Right cardiac atrium (tissue), 5 donors: ENCODE data around the gene AFF2. TPM values are rescaled to one million over a fixed set of nuclear protein-coding genes. Genes with fewer than 3 reads are reported as not detected.
A peak's percentile ranks its signal among the peaks of the same experiment; 100 is the strongest.

Experiments
- ATAC-seq, 2 donors: fragments of 200-7000 bp; cut with Tn5 transposase; one replicate each; pipeline versions ENCODE4 v1.8.0 to v1.9.1; 2020; ENCODE audit warnings: moderate library complexity in 2 of 2, mild to moderate bottlenecking in 1 of 2
- DNase-seq, 3 donors: peaks; one replicate each; pipeline ENCODE4 v3.0.0-alpha.2; 2020
- H3K27ac ChIP-seq: one replicate; pipeline ENCODE4 v1.5.1; 2013; ENCODE audit warnings: mild to moderate bottlenecking, low read length, control low read depth, moderate library complexity
- H3K27me3 ChIP-seq: one replicate; pipeline ENCODE4 v1.6.1; 2013; ENCODE audit not compliant: control insufficient read depth, insufficient read depth
- H3K4me1 ChIP-seq: one replicate; pipeline ENCODE4 v1.6.1; 2013; ENCODE audit warnings: low read length; ENCODE audit not compliant: control insufficient read depth, insufficient read depth
- H3K4me3 ChIP-seq: one replicate; pipeline ENCODE4 v1.5.1; 2013; ENCODE audit warnings: low read length, control low read depth
- H3K9me3 ChIP-seq: one replicate; pipeline ENCODE4 v1.6.1; 2013; ENCODE audit warnings: low read length; ENCODE audit not compliant: control insufficient read depth
- WGBS: extraction: QIAGEN DNeasy Blood & Tissue Kit; methylation state at CpG from one replicate; pipeline ENCODE4 v1.1.7; 2013; 5-methylcytosine and 5-hydroxymethylcytosine counted together
- intact Hi-C, 4 donors: fragments of 100-400 bp; cut with DNase I; formaldehyde crosslinking; loops; one replicate each; pipeline versions ENCODE4 v1.11.0 to v1.14.0; 2022 to 2023
- polyA plus RNA-seq: library from polyadenylated mRNA; stranded (reverse); fragments of 200-250 nt; gene quantifications from one replicate; pipeline ENCODE4 v1.2.3, GENCODE V29; 2013
- total RNA-seq, 4 donors: library from RNA; stranded (reverse); fragmentation: NEBNext Ultra II Directional; extraction: Animal tissue kit (Norgen Biotek cat#: 25700); gene quantifications; one replicate each; pipeline ENCODE4 v1.2.1, GENCODE V29; 2021
- donor health status: healthy with polysubstance abuse.
- donor health status: DM: no; HTN: yes; CAD: no.
- donor health status: DM: no; HTN: no; CAD: no.
- donor health status: DM: no; HTN: yes; CAD: no; lungs with severe emphysema.
- donor health status: DM: yes; HTN: yes; CAD: no.

AFF2 gene
- total and polyA plus RNA-seq, 5 donors: 1.00 to 3.1 (median 2.3) TPM

DNA sequence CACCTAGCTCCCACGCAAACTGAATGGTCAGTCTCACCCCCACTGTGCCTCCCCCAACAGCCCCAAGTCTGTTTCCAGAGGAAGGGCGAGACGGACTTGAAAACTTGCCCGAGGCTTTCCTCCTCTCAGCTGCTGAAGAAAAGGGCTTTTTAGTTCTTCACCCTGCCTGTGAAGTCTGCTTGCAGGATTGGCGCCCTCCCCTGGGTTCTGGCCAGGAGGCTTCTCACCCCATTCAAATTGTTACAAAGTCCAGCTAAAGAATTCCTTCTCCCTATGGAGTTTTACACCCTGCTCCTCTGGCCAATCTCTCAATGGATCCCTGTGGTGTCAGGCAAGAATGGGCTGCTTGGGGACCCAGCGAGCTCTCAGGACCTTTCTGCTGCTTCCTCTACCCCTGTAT, 241.0 kb downstream of the AFF2 start:
- no peak for ATAC-seq
- no peak overlapping the region for H3K4me3 ChIP-seq

GRCh38 chrX:148755111-148755510, 254.7 kb downstream of the AFF2 start:
- Histone ChIP-seq H3K4me1 (no peaks in the 10 kb centered on the region), H3K9me3 (no peaks in the 10 kb centered on the region), H3K27me3 (no peaks in the 10 kb centered on the region), H3K27ac (no peak overlapping the region), H3K4me3 (no peak overlapping the region)
- ATAC-seq: no peak
- WGBS: 71% methylated on average over 7 of the region's 7 CpGs
- intact Hi-C loops: no loop called here
- no peak for DNase-seq

More for the DNA sequence above, 241.0 kb downstream of the AFF2 start:
- no peaks in the 10 kb centered on the region for H3K4me1 ChIP-seq
- no peak overlapping the region for H3K27ac ChIP-seq
- DNase-seq: peak in 2 of 3 donors; percentile 40 to 41
- intact Hi-C loops: no loop called here
- no peaks in the 10 kb centered on the region for H3K27me3 ChIP-seq
- WGBS: 38% methylated on average over 6 of the region's 6 CpGs
- no peaks in the 10 kb centered on the region for H3K9me3 ChIP-seq

GRCh38 chrX:148763896-148764295, 263.5 kb downstream of the AFF2 start:
- Histone ChIP-seq H3K4me1 (no peaks in the 10 kb centered on the region), H3K27ac (no peak overlapping the region), H3K27me3 (no peaks in the 10 kb centered on the region), H3K9me3 (no peaks in the 10 kb centered on the region), H3K4me3 (no peak overlapping the region)
- DNase-seq (no peak), ATAC-seq (no peak)
- intact Hi-C loops: no loop called here
- WGBS: 72% methylated on average over 2 of the region's 2 CpGs

DNA sequence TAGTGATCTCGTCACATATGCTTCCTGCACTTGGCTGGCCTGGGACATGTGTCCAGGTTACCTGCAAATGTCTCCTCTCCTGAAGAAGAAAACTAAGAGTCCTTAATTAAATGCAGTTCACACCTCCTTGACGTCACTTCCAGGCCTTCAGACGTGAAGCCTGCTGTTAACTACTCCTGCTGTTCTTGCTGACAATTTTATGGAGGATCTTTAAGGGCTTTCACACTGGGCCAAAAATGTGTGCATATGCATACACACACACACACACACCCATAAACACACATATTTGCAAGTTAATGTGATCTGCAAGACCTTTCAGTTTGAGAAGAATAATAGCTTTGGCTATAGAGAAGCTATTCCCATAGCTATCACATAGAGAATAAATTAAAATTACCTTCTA, 267.9 kb downstream of the AFF2 start:
- intact Hi-C loops: no loop called here
- Histone ChIP-seq H3K4me1 (no peaks in the 10 kb centered on the region), H3K27me3 (no peaks in the 10 kb centered on the region), H3K9me3 (no peaks in the 10 kb centered on the region), H3K4me3 (no peak overlapping the region), H3K27ac (no peak overlapping the region)
- 93% methylated on average over 3 of the region's 3 CpGs for WGBS
- ATAC-seq: no peak
- DNase-seq: no peak

DNA sequence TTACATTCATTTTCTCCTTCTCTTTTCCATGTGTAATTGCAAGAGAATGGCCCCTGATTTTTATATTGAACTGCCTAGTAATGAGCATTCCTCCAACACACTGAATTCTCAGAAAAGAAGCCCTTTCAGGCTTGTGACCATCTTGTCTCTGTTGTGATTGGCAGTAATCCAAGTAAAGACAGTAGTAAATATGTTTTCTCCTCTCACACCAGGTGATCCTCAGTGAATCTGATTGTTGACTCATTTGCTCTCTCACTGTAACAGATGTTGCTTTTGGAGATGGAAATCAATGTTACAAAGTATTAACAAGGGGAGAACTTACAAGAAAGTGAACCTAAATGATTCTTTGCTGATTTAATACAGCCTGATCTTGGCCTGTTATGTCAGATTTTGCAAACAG, 271.0 kb downstream of the AFF2 start:
- intact Hi-C loops: no loop called here
- DNase-seq (no peak), ATAC-seq (no peak)
- Histone ChIP-seq H3K27ac (no peak overlapping the region), H3K9me3 (no peaks in the 10 kb centered on the region), H3K4me1 (no peaks in the 10 kb centered on the region), H3K4me3 (no peak overlapping the region), H3K27me3 (no peaks in the 10 kb centered on the region)

DNA sequence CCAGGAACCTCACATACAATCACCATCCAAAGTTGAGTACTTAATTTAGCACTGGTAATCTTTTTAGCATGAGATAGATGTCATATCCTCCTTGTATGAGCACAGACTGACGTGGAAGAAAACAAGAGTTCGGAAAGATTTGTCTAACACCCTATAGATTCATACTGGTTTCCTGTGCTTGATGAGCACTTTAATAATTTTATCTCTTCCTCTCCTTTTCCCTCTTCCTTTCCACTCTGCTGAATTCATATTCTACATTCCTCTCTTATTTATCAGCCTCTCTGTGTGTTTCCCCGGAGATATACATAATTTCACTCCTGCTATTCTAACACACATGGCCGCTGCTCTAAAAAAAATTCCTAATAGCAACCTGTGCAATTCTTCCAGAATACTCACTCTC, 273.9 kb downstream of the AFF2 start:
- intact Hi-C loops: no loop called here
- Histone ChIP-seq H3K9me3 (no peaks in the 10 kb centered on the region), H3K27ac (no peak overlapping the region), H3K4me3 (no peak overlapping the region), H3K27me3 (no peaks in the 10 kb centered on the region), H3K4me1 (no peaks in the 10 kb centered on the region)
- ATAC-seq (no peak), DNase-seq (no peak)
- 35% methylated on average over 4 of the region's 4 CpGs for WGBS

DNA sequence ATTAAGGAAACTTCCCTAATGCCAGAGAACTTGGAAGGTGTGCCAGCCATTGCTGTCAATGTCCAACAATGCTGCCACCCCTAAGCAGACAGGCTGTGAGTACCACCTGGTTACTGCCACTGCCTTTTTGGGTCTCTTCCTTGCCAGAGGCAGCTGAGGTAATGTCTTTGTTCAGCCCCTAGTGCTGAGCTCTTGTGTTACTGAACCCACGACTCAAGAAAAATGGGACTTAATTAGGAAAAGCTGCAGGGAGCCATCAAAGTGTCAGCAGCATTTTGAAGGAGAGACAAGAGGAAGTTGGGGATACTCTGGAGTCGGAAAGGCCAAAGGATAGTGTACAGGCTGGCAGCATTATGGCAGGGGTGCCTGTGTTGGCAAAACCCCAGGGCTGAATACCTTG, 283.7 kb downstream of the AFF2 start:
- ATAC-seq (no peak), DNase-seq (no peak)
- 64% methylated on average over 2 of the region's 2 CpGs for WGBS
- Histone ChIP-seq H3K4me3 (no peak overlapping the region), H3K27ac (no peak overlapping the region), H3K27me3 (no peaks in the 10 kb centered on the region), H3K4me1 (no peaks in the 10 kb centered on the region), H3K9me3 (no peaks in the 10 kb centered on the region)
- intact Hi-C loops: no loop called here

- Histone ChIP-seq H3K27ac (no peak overlapping the region), H3K9me3 (no peaks in the 10 kb centered on the region), H3K4me1 (no peaks in the 10 kb centered on the region), H3K4me3 (no peak overlapping the region), H3K27me3 (no peaks in the 10 kb centered on the region)
- DNase-seq: no peak
- WGBS: 75% methylated on average over 9 of the region's 9 CpGs
- no peak for ATAC-seq
- intact Hi-C loops: no loop called here
These were observed 284.4 kb downstream of the AFF2 start for GRCh38 chrX:148784856-148785255.

DNA sequence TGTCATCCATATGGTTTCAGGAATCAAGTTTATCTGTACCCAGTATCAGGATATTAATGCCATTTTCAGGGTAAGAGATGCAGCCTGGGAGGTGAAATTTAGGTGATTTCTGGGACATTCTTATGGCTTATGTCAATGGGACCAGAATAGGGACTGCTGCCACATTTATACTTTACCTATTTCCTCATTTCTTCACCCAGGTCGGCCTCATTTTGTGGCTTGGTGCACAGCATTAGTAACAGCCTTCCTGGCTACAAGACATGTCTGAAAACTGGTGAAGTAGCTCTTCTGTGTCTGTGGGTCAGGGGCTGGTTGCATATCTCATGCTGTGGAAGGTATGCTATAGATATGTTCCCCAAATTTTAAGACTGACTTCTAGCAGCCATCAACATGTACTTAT, 284.8 kb downstream of the AFF2 start:
- no peak for DNase-seq
- no peaks in the 10 kb centered on the region for H3K27me3 ChIP-seq
- intact Hi-C loops: no loop called here
- 83% methylated on average over 1 of the region's 1 CpG for WGBS
- no peaks in the 10 kb centered on the region for H3K9me3 ChIP-seq
- no peaks in the 10 kb centered on the region for H3K4me1 ChIP-seq
- ATAC-seq: no peak
- H3K4me3 ChIP-seq: no peak overlapping the region
- no peak overlapping the region for H3K27ac ChIP-seq

- Histone ChIP-seq H3K4me3 (no peak overlapping the region), H3K9me3 (no peaks in the 10 kb centered on the region), H3K27me3 (no peaks in the 10 kb centered on the region), H3K27ac (no peak overlapping the region), H3K4me1 (no peaks in the 10 kb centered on the region)
- no peak for DNase-seq
- no peak for ATAC-seq
- intact Hi-C loops: no loop called here
- WGBS: 70% methylated on average over 4 of the region's 4 CpGs
These were observed 288.0 kb downstream of the AFF2 start for GRCh38 chrX:148788449-148788848.

- DNase-seq (no peak), ATAC-seq (no peak)
- intact Hi-C loops: no loop called here
- Histone ChIP-seq H3K27ac (no peak overlapping the region), H3K9me3 (no peaks in the 10 kb centered on the region), H3K27me3 (no peaks in the 10 kb centered on the region), H3K4me3 (no peak overlapping the region), H3K4me1 (no peaks in the 10 kb centered on the region)
These were observed 293.9 kb downstream of the AFF2 start for GRCh38 chrX:148794350-148794749.

GRCh38 chrX:148804579-148805355, 304.4 kb downstream of the AFF2 start:
- Histone ChIP-seq H3K27me3 (no peaks in the 10 kb centered on the region), H3K4me3 (no peak overlapping the region), H3K4me1 (no peaks in the 10 kb centered on the region), H3K27ac (no peak overlapping the region), H3K9me3 (no peaks in the 10 kb centered on the region)
- DNase-seq (no peak), ATAC-seq (no peak)
- intact Hi-C loops: no loop called here
- 72% methylated on average over 8 of the region's 8 CpGs for WGBS
